Stimulated activated CD4-positive, alpha-beta T cell treated with anti-CD3 and anti-CD28 coated beads, Interleukin-15, amount 100 ng/mL, for 48 hours (primary cell): ENCODE measurements around the gene SGPP2.
"Not testable (repeated sequence)": the region's sequence is repeated elsewhere in the genome, so short reads cannot be mapped to it uniquely, and the experiment has no call there.

Experiments
- DNase-seq, 2 donors: peaks; one replicate each; pipeline ENCODE4 v3.0.0-alpha.2; 2020; ENCODE audit warnings: low read depth in 2 of 2

Gene SGPP2

DNA sequence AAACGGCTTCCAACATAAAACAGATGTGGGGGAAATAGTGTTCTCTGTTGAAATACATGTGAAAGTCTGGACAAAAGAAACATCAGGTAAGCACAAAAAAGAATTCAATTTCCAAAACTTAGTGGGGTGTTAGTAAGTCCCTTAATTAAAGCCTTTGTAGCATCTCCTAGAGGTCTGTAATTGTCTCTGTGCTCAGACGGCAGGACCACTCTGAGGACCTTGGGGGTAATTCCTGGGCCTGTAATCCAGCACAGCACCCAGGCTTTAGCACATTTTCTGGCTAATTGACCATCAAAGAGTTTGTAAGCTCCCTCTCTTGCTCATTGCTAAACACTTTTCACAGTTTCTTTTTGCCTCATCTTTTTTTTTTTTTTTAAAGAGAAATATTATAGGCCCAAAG, 151.3 kb downstream of the SGPP2 start:
- DNase-seq: no peak

DNA sequence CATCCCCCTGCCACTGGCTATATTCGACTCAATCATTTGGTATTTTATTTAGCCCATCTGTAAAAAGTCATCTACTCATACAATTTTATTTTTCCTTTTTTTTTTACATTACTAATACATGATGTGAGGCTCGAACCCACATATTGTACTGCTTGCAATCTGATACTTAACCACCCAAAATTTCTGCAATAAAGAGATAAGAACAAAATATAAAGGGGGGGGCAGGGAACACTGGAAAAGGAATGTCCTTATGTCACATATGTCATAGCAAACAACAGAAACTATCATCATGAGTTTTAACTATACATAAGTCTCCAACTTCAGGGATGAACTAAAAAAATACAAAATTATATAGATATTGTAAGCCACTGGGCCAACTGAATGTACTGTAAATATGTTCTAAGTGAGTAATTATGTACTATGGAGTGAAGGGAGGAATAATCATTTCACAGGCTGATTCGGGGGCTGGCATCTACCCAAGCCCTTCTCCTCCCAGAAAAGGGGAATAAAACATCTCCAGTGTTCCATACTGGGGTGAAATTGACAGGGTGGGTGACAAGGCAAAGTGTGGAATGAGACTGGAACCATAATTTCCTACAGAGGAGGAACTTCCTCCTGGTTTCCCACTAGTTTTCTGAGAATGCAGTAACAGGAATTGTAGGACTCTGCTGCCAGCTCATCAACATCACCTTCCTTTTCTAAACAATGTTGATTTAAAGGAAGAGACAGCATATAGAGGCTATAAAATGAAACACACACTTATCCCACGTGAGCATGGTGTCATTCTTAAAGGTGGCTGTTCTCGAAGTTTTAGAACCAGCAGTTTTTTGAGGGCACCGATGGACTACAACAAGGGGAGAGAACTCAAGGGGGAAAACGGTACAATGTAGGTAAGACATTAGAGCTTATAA, 152.1 kb downstream of the SGPP2 start:
- DNase-seq: no peak

DNA sequence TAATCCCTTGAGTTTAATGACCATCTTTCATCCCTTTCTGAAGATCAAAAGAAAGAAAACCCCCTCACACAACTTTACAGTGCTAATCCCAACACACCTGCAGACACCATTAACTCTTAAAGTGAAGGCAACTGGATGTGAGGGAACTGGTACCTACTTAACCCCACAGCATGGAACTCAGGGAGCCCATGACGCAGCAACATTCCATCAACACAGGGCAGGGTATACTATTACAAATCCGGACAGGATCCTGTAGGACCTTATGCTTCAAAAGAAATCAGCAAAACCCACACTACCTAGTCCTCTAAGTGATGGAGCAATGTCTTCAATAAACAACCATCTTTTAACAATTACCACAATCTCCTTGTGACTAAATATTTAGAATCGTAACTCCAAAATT, 153.0 kb downstream of the SGPP2 start:
- no peak for DNase-seq

DNA sequence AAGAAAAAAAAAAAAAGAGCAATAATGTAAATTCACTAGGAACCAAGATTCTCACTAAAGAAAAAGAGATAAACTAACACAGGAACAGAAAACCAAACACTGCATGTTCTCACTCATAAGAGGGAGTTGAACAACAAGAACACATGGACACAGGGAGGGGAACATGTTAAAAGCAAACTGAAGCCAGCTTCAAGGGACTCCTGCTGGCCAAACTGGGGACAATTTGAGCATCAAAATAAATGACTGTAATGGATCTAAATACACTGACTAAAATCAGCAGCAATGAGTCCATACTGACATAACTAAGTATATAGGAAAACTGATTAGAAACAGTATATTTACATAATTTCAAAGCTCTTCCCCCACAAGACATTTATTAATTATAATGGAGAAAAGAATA, 158.6 kb downstream of the SGPP2 start:
- no peak for DNase-seq

DNA sequence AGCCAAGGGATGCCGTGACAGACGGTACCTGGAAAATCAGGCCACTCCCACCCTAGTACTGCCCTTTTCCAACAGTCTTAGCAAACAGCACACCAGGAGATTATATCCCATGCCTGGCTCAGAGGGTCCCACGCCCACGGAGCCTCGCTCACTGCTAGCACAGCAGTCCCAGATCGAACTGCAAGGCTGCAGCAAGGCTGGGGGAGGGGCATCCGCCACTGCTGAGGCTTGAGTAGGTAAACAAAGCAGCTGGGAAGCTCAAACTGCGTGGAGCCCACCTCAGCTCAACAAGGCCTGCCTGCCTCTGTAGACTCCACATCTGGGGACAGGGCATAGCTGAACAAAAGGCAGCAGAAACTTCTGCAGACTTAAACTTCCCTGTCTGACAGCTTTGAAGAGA, 160.2 kb downstream of the SGPP2 start:
- DNase-seq: not testable (repeated sequence)

DNA sequence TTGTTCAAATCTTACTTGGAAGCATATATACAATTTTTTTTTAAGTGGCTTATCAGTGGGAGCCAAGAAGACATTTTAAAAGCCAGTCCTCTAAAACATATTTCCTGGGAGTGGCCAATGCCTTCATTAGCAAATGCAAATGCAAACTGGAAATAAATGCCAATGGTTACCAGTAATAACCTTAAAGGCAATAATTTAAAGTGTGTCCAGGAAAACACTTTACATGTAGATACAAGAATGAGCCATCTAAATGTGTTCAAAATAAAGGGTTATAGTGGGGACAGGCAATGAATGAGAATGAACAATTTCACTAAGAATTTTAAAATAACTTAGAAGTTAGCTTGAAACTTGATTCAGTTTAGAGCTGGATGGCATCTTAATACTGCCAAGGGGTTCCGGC, 167.3 kb downstream of the SGPP2 start:
- DNase-seq: no peak

DNA sequence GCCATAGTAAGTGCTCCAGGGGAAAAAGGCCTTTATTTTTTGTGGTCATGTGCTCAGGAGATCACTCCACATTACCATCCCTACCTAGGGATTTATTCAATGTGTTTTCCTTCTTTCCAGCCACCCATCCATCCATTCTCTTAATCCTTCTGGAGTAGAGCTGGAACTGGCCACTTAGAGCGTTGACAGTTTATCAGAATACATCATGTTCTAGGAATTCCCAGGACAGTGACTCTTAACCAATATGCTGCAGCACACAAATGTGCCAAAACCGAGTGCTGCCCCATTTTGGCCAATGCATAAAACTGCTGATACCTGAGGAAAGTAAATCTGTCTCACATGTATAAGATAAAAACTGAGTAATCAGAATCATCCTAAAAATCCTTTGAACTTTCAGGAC, 167.8 kb downstream of the SGPP2 start:
- DNase-seq: no peak

DNA sequence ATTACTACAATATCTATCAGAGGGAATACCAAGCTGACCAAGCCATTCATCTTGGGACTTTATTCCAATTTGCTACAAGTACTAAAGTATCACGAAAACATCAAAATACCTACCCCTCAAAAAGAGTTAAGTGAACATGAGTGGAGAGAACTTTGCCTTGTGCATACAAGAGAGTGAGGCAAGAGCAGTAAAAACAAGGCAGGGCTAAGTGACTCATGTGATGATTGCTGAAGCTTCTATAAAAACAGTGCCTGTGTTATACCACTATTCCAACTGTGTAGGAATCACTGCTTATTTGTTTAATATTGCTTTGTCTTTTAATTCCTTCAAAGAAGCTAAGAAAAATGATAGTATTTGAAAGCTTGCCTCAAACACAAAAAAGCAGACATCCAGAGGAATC, 170.3 kb downstream of the SGPP2 start:
- DNase-seq: no peak

DNA sequence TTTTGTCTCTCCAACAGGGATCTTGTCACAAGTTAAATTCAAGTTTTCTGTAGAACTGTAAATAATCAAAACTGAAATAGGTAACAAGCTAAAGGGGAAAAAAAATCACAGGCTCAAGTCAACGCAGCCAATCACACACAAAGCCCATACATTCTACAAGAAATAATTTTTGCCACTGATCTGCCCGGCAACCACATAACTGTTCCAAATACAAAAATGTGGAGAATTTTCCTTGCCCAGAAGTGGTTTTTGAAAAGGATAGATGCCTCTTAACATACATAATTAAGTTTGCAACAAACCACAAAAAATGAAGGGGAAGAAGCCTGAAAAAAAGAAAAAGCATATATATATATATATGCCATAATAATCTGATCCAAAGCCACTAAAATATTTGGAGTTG, 171.2 kb downstream of the SGPP2 start:
- DNase-seq: no peak

DNA sequence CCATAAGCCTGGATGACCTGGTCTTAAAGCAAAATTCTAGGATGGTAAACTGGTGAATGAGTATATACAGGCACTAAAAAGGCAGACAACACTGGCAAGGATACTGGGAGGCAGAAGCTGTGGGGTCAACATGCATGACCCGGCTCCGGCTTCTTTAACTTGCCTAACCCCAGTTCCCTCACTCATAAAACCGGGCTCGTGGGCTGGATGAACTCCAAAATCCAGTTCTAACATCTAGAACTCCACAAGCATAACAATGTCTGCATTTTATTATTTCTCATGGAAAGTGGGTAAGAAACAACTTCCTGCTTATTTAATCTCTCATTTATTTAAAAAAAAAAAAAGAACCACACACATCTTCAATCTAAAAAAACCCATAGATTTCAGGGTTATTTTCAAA, 174.3 kb downstream of the SGPP2 start:
- no peak for DNase-seq

DNA sequence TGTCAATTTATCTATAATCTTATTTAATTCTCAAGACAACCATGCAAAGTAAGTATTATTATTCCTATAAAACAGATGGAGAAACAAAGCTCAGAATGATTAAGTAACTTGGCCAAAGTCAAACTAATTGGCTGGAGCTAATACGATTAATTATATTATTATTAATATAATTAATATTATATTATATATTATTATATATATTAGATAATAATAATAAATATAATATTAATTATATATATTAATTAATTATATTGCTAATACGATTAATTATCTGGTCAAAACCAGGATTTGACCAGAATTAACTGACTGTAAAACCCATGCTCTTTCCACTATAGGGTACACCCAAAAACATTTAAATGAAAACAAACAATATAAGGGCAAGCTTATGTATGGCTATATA, 179.2 kb downstream of the SGPP2 start:
- no peak for DNase-seq

DNA sequence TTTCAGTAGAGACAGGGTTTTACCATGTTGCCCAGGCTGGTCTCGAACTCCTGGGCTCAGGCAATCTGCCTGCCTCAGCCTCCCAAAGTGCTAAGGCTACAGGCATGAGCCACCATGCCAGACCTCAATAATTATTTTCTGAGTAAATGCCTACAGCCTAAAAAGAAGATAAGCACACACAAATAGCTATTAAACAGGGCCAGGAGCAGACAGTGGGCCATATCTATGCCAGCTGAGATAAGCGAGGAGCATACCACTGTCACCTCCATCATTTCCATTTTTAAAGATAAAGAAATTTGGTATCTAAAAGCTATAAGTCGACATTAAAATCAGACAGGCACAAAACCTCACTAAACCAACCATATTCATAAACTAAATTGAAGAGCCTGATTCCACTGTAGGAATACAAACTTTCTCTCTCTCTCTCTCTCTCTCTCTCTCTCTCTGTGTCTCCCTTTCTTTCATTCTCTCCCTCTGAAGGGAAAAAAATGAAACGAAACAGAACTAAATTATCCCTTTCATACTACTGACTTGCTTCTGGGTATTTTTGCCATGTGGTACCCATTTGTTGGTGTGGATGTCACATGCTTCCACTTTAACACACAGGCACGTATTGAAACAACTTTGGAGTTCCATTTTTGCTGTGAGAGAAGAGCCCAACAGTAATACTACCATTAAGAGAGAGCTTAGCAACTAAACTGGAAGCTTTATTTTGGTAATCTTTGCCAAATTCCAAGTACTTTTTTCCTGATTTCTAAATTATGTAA, 180.6 kb downstream of the SGPP2 start:
- DNase-seq: no peak

DNA sequence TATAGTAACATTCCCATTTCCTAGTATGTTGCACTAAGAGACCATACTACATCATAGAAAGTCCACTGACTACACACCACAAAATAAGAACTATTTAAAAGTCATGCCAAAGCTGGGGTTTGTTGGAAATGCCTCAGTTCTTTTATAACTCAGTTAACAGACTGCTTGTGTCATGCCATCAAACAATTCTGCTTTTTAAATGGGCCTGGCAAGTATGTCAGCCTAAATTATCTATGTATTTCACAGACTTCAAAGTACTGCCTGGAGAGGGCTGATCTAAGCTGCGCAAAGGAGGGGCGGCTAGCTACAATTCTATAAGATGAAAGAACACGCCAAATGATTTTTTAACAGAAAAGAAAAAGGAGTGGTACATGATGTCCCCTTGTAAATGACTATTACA, 182.0 kb downstream of the SGPP2 start:
- no peak for DNase-seq

DNA sequence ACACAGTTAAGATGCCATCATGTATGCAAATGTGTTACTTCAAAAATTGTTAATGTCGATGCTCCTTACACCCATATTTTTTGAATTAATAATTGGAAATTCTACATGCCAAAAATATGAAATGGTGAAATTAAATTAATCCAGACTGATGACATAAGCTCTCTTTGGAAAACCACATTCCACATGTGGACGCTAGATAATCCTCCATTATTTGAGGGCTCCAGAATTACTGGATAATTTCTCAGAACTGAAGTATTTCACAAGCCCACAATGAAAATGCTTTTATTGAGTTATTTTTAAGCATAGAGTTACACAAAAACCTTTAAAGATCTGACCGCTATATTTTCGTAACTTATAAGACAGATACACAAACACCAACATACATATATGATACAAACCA, 183.7 kb downstream of the SGPP2 start:
- DNase-seq: no peak

DNA sequence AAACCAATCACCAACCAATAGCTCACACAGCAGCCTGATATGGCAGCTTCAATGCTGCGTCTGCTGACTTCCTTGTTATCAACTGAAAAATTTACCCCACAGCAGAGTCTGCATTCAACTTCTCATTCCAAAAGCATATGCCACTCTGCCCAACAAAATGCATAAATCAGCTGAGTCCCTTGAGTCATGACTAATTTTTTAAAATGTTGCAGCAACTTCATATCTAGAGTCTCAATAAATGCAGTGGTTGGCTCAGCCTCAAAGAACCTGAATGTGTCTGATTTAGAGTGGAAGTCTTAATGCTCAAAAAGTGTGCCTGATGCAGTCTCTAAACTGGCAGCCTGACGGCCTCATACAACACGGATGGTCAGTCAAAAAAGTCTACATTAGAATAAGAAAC, 185.0 kb downstream of the SGPP2 start:
- no peak for DNase-seq
